Ammon's horn (tissue), 1 donor: ENCODE results near the gene PERM1.
"Not testable (repeated sequence)": the region's sequence is repeated elsewhere in the genome, so short reads cannot be mapped to it uniquely, and the experiment has no call there.

ENCODE experiments used
- DNase-seq: peaks from one replicate; pipeline ENCODE4 v3.0.0-alpha.2; 2016; ENCODE audit warnings: low spot score

The PERM1 gene

GRCh38 chr1:964691-965525 is 17.0 kb downstream of the PERM1 start:
- no peak for DNase-seq

- no peak for DNase-seq
Measured at GRCh38 chr1:963746-964525, 18.0 kb downstream of the PERM1 start.

GRCh38 chr1:963301-963651 is 18.6 kb downstream of the PERM1 start:
- no peak for DNase-seq

- DNase-seq = no peak
Measured at GRCh38 chr1:962381-963300, 19.3 kb downstream of the PERM1 start.

GRCh38 chr1:961132-961669 is 20.7 kb downstream of the PERM1 start:
- DNase-seq = no peak

GRCh38 chr1:960363-961131 is 21.3 kb downstream of the PERM1 start, which contains the start of gene KLHL17:
KLHL17 (plus strand) TSS chr1:960584; CDS start chr1:960694, 110 bp downstream.
- DNase-seq = peak; percentile 71

- DNase-seq = no peak
Measured at GRCh38 chr1:959731-960362, 22.0 kb downstream of the PERM1 start.

GRCh38 chr1:958823-959730 is 22.8 kb downstream of the PERM1 start, which contains the start of gene NOC2L:
NOC2L (minus strand) TSS chr1:959256; CDS start chr1:959240, 16 bp downstream.
- peak; percentile 90 for DNase-seq

- no peak for DNase-seq
Measured at GRCh38 chr1:956636-957035, 25.3 kb downstream of the PERM1 start.

GRCh38 chr1:955474-955873 is 26.4 kb downstream of the PERM1 start:
- DNase-seq = no peak

GRCh38 chr1:954927-955326 is 27.0 kb downstream of the PERM1 start:
- DNase-seq = no peak

GRCh38 chr1:953524-954320 is 28.2 kb downstream of the PERM1 start:
- no peak for DNase-seq

GRCh38 chr1:952603-953002 is 29.3 kb downstream of the PERM1 start:
- no peak for DNase-seq

- no peak for DNase-seq
Measured at GRCh38 chr1:952201-952600, 29.7 kb downstream of the PERM1 start.

- no peak for DNase-seq
Measured at GRCh38 chr1:951364-951763, 30.5 kb downstream of the PERM1 start.

GRCh38 chr1:950881-951280 is 31.0 kb downstream of the PERM1 start:
- no peak for DNase-seq

- DNase-seq = no peak
Measured at GRCh38 chr1:950268-950667, 31.6 kb downstream of the PERM1 start.

- no peak for DNase-seq
Measured at GRCh38 chr1:947958-948357, 33.9 kb downstream of the PERM1 start.

GRCh38 chr1:946811-947210 is 35.1 kb downstream of the PERM1 start:
- DNase-seq = not testable (repeated sequence)
